ENCODE data around the gene SLC37A4.
"Not testable (repeated sequence)": the region's sequence is repeated elsewhere in the genome, so short reads cannot be mapped to it uniquely, and the experiment has no call there.

SLC37A4 gene

GRCh38 chr11:119030329-119031047, at the start of gene SLC37A4:
Gene SLC37A4 (minus strand): TSS chr11:119030877.
- DNase-seq = peak; percentile 99

DNA sequence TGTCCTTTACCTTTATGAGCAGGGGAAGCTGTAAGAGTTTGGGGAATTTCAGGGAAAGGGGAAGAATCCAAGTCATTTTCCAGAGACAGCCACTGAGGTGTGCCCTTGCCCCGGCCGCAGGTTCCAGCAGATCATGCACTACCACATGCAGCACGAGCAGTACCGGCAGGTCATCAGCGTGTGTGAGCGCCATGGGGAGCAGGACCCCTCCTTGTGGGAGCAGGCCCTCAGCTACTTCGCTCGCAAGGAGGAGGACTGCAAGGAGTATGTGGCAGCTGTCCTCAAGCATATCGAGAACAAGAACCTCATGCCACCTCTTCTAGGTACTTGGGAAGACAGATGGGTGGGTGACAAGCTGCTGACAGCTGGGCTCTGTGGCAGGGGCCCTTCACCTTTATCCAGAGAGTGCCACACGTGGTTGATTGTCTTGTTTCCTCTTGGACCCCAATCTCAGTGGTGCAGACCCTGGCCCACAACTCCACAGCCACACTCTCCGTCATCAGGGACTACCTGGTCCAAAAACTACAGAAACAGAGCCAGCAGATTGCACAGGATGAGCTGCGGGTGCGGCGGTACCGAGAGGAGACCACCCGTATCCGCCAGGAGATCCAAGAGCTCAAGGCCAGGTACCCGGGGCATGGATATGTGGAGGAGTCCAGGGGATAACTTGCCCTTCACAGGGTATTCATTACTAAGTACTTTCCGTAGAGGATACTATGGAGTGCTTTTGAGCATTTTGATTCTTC, 48.2 kb upstream of the SLC37A4 start:
- no peak for DNase-seq

- no peak for DNase-seq
These were observed 47.2 kb upstream of the SLC37A4 start for GRCh38 chr11:119077839-119078238.

- DNase-seq = peak; percentile 97
These were observed 36.9 kb upstream of the SLC37A4 start, which contains the start of gene VPS11 for GRCh38 chr11:119067371-119068222. Gene VPS11 (plus strand): TSS chr11:119067818. CDS start chr11:119067824, 6 bp downstream.

GRCh38 chr11:119065369-119065768, 34.7 kb upstream of the SLC37A4 start:
- DNase-seq = peak; percentile 74

GRCh38 chr11:119062779-119063178, 32.1 kb upstream of the SLC37A4 start:
- no peak for DNase-seq

GRCh38 chr11:119061256-119061655, 30.6 kb upstream of the SLC37A4 start:
- no peak for DNase-seq

GRCh38 chr11:119059128-119059527, 28.5 kb upstream of the SLC37A4 start:
- not testable (repeated sequence) for DNase-seq

GRCh38 chr11:119057000-119057769, 26.5 kb upstream of the SLC37A4 start, which contains the start of gene HYOU1:
Gene HYOU1 (minus strand): TSS chr11:119057205. CDS start chr11:119056160, 1,045 bp downstream.
- peak; percentile 97 for DNase-seq

DNA sequence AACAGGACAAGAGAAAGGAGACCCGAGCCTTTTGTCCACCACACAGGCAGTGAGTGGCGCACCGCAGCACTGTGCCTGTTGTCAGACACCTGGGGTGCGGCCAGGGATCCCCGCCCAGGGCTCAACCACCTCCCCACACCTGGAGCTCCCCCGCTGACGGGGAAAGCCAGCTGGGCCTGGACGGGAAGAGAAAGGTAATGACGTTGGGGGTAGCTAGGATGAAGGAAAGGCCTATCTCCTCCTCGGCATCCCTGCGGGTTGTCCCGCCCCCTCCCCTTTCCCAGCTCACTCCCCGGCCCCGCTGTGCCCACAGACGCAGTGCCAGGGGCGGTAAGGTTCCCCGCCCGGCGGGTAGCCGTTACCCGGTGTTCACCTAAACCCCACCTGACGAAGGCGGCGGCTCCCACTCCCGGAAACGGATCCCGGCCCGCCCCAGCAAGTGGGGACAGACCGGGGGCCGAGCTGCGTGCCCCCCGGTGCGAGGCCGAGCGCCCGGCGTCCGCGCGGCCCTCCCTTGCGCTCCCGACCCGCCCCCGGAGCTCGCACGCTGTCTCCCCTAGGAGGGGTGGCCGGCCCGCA, 25.8 kb upstream of the SLC37A4 start:
- DNase-seq = peak; percentile 72

- DNase-seq = peak; percentile 28
These were observed 25.2 kb upstream of the SLC37A4 start for GRCh38 chr11:119055901-119056300.

GRCh38 chr11:119054418-119054817, 23.7 kb upstream of the SLC37A4 start:
- no peak for DNase-seq

DNA sequence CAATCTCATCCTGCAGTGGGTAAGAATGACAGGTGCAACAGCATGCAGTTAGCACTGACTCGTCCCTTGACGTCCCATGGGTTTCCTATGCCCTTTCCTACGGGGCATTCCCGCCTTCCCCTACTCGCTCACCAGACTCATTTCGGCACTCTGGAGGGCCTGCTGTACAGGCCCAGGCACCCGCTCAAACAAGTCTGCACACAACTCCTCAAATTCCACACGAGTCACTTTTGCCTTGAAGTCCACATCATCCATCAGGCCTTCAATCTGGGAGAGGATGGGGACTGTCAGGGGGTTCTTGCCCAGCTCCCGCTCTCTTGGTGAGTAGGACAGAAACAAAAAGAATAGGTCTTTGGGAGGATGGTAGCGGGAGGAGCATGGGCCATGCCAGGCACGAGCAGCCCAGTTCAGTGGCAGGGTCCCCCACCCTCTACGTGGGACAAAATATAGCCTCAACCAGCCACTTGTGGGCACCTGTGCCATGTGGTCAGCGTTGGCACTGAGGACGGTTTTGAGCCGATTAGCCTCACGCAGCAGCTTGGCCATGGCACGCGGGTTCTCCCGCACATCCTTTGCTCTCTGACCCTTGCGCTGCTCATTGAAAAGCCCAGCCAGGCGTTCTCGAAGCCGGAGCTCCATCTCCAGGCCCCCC, 21.6 kb upstream of the SLC37A4 start:
- no peak for DNase-seq

DNA sequence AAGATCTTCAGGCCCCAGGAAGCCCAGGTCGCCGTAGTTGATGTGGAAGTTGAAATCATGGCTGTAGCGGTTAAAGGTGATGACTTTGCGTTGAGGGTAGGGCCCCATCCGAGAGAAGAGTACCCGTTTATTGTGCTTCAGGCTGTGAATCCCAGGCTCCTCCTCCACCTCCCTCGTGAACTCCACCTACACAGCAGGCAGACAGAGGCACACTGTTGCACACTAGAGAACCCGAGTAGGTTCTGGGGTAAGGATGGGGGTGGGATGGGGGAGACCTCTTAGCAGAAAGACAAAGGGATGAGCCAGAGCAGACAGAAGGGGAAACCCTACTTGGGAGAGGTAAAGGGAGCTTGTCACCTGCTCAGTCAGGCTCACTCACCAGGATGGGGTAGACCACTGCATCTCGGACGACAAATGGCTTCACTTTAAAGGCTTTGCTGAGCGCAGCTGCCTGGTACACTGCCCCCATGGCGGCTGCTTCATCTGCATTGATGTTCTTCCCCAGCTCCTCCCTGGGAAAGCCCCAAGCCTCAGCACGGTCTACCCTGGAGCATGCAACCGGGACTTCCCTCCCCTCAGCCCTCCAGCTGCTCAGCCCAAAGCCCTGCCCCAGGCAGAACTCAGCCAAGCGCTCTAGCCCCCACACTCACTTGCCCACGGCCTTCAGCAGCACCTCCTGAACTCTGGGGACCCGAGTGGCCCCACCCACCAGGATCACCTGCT, 20.9 kb upstream of the SLC37A4 start:
- DNase-seq = peak; percentile 40

- no peak for DNase-seq
These were observed 18.4 kb upstream of the SLC37A4 start for GRCh38 chr11:119049081-119049480.

DNA sequence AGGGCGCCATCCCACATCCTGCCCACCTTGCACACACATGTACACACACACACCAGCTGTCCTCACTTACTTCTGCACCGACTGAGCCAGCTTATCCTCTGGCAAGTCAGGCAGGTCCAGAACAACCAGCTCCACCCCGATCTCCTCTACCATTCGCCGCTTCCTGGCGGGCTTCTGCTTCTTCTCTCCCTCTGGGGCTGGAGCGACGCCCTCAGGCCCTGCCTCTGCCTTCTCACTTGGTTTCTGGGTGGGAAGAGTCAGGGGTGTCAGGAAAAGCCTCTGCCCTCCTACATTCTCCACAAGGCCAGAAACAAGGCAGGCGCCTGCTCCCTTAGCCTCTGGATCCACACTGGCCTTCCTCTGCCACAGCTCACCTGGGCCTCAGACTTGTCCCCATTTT, 18.0 kb upstream of the SLC37A4 start:
- no peak for DNase-seq

DNA sequence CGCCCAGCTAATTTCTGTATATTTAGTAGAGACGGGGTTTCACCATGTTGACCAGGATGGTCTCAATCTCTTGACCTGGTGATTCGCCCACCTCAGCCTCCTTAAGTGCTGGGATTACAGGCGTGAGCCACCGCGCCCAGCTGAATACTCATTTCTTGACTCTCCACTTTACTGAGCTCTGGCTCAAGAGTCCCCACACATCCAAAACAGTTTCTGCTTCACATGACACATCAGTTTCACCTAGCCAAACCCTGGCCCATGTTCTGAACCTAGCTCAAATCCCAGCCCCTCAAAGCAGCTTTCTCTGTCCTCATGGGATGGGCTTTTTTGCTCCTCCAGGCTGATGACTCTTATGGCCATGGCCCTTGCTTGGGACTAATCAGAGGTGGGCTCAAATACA, 16.5 kb upstream of the SLC37A4 start:
- DNase-seq = no peak

GRCh38 chr11:119046489-119046888, 15.8 kb upstream of the SLC37A4 start:
- no peak for DNase-seq

DNA sequence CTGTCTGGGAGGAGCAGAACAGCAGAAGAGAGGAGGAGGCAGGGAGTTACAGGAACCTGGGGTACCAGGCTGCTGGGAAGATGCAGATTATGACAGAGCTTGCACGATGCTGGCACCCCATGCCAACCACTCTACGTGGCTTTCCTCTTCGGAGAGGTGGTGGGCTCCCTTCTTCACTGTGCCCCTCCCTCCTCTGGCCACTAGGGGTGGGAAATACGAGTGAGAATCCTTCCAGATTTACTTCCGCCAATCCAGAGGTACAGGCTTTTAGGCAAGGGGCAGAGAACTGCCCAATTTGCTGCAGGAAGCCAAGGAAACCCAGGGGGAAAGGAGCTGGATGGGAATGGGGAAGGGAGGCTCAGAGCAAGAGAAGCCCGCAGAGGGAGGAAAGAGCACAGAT, 14.0 kb upstream of the SLC37A4 start:
- DNase-seq = no peak

DNA sequence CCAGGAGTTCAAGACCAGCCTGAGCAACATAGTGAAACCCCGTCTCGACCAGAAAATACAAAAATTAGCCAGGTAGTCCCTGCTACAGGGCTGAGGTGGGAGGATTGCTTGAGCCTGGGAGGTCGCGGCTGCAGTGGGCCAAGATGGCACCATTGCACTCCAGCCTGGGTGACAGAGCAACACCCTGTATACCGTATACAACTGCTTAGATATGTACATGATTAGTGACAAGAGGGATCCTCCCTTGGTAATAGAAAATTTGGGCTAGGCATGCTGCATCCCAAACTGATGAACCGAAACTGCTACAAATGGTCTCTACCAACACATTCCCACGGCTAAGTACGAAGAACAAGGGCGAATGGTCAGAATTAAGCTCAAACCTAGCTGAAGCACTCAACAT, 12.2 kb upstream of the SLC37A4 start:
- no peak for DNase-seq

All from CD4-positive, alpha-beta T cell treated with Interleukin-17A for 1 hour (primary cell).